Measurements from ENCODE around the gene ABTB2.
A peak's percentile ranks its signal among the peaks of the same experiment; 100 is the strongest.

ABTB2 gene

GRCh38 chr11:34359548-34359891 is 1.7 kb upstream of the ABTB2 start:
- no peak for DNase-seq

- DNase-seq: peak; percentile 40
These were observed 1.1 kb upstream of the ABTB2 start for GRCh38 chr11:34358728-34359547.

GRCh38 chr11:34358258-34358727 is 483 bp upstream of the ABTB2 start:
- DNase-seq: peak; percentile 59

GRCh38 chr11:34356913-34357700 is 703 bp downstream of the ABTB2 start:
- peak; percentile 53 for DNase-seq

- DNase-seq: no peak
These were observed 1.3 kb downstream of the ABTB2 start for GRCh38 chr11:34356576-34356912.

- no peak for DNase-seq
These were observed 1.7 kb downstream of the ABTB2 start for GRCh38 chr11:34356130-34356529.

- DNase-seq: no peak
These were observed 2.1 kb downstream of the ABTB2 start for GRCh38 chr11:34355726-34356125.

- DNase-seq: no peak
These were observed 3.0 kb downstream of the ABTB2 start for GRCh38 chr11:34354782-34355181.

GRCh38 chr11:34353881-34354280 is 3.9 kb downstream of the ABTB2 start:
- DNase-seq: no peak

GRCh38 chr11:34351687-34352469 is 5.9 kb downstream of the ABTB2 start:
- no peak for DNase-seq

- DNase-seq: no peak
These were observed 6.8 kb downstream of the ABTB2 start for GRCh38 chr11:34351051-34351450.

- DNase-seq: no peak
These were observed 7.9 kb downstream of the ABTB2 start for GRCh38 chr11:34349882-34350281.

- DNase-seq: no peak
These were observed 8.9 kb downstream of the ABTB2 start for GRCh38 chr11:34348919-34349318.

GRCh38 chr11:34348096-34348495 is 9.7 kb downstream of the ABTB2 start:
- DNase-seq: no peak

GRCh38 chr11:34346551-34346950 is 11.3 kb downstream of the ABTB2 start:
- DNase-seq: no peak

GRCh38 chr11:34345991-34346480 is 11.8 kb downstream of the ABTB2 start:
- DNase-seq: no peak

- no peak for DNase-seq
These were observed 12.3 kb downstream of the ABTB2 start for GRCh38 chr11:34345540-34345876.

- DNase-seq: peak; percentile 66
These were observed 12.9 kb downstream of the ABTB2 start for GRCh38 chr11:34344768-34345539.

GRCh38 chr11:34344410-34344767 is 13.4 kb downstream of the ABTB2 start:
- no peak for DNase-seq

GRCh38 chr11:34343686-34344085 is 14.1 kb downstream of the ABTB2 start:
- no peak for DNase-seq

GRCh38 chr11:34343153-34343552 is 14.7 kb downstream of the ABTB2 start:
- DNase-seq: no peak

- DNase-seq: no peak
These were observed 15.8 kb downstream of the ABTB2 start for GRCh38 chr11:34341931-34342533.
